BLaER1 (cell line): ENCODE results near the gene PPP1R3E.
"Not testable (repeated sequence)": the region's sequence is repeated elsewhere in the genome, so short reads cannot be mapped to it uniquely, and the experiment has no call there.

ENCODE experiments used
- H3K27ac ChIP-seq: shearing (Covaris generic); formaldehyde crosslinking; 2 replicates; pipeline ENCODE4 v1.8.1; 2022
- H3K27me3 ChIP-seq: shearing (Covaris generic); formaldehyde crosslinking; 2 replicates; pipeline ENCODE4 v1.8.1; 2022
- H3K36me3 ChIP-seq: shearing (Covaris generic); formaldehyde crosslinking; 2 replicates; pipeline ENCODE4 v1.8.1; 2022
- H3K4me1 ChIP-seq: shearing (Covaris generic); formaldehyde crosslinking; 2 replicates; pipeline ENCODE4 v1.8.1; 2022
- H3K4me2 ChIP-seq: shearing (Covaris generic); formaldehyde crosslinking; 2 replicates; pipeline ENCODE4 v1.8.1; 2022
- H3K4me3 ChIP-seq: shearing (Covaris generic); formaldehyde crosslinking; 2 replicates; pipeline ENCODE4 v1.8.1; 2022
- H3K9ac ChIP-seq: shearing (Covaris generic); formaldehyde crosslinking; 2 replicates; pipeline ENCODE4 v1.8.1; 2022
- H3K9me3 ChIP-seq: shearing (Covaris generic); formaldehyde crosslinking; 2 replicates; pipeline ENCODE4 v1.8.1; 2022
- H4K20me1 ChIP-seq: shearing (Covaris generic); formaldehyde crosslinking; 2 replicates; pipeline ENCODE4 v1.8.1; 2022
- Cebpa-rat ChIP-seq: shearing (Covaris generic); IDR thresholded peaks from 2 replicates; pipeline ENCODE4 v1.8.1; 2022

PPP1R3E gene

DNA sequence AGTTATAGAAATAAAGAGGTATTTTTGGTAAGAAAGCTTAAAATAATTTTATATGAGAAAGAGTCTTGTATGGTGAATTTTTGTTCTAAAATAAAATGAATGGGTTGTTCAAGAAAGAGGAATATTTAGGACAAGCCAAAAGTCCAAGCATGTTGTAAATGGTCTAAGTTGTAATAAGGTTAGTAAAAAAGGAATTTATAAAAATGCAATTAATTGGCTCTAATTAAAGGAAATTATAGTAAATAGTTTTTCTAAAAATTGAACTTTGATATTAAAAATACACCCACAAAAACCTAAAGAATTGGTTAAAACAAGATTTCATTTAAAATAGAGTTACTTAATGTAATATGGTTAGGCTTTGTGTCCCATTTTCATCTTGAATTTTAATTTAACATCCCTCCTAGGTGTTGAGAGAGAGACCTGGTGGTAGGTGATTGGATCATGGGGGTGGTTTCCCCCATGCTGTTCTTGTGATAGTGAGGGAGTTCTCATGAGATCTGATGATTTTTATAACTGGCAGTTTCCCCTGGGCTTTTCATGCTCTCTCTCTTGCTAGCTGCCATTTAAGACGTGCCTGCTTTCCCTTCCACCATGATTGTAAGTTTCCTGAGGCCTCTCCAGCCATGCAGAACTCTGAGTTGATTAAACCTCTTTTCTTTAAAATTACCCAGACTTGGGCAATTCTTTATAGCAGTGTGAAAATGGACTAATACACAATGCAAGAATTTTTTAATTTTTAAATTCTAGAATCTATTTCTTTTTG, 37.0 kb upstream of the PPP1R3E start:
- Histone ChIP-seq H3K27ac (no peak overlapping the region), H3K4me3 (no peak overlapping the region), H3K4me2 (no peak overlapping the region), H4K20me1 (no peaks in the 10 kb centered on the region), H3K27me3 (no peaks in the 10 kb centered on the region), H3K9me3 (peaks cover 43% of the 10 kb centered on the region), H3K9ac (no peak overlapping the region), H3K36me3 (no peaks in the 10 kb centered on the region), H3K4me1 (no peaks in the 10 kb centered on the region)
- TF ChIP-seq Cebpa-rat: no peak

DNA sequence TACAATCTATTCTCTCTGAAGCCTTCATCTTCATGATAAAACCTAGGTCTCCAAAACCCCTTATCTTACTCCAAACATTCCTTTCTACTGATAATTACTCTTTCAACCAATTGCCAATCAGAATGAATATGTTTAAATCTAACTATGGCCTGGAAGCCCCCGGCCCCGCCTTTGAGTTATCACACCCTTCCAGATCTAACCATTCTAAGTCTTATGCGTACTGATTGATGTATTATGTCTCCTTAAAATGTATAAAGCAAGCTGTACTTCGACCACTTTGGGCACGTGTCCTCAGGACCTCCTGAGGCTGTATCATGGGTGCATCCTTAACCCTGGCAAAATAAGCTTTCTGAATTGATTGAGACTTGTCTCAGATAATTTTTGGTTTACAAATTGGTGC, 33.0 kb upstream of the PPP1R3E start:
- Histone ChIP-seq H3K36me3 (no peaks in the 10 kb centered on the region), H3K4me1 (no peaks in the 10 kb centered on the region), H3K9me3 (peaks cover 25% of the 10 kb centered on the region), H3K4me2 (no peak overlapping the region), H3K9ac (no peak overlapping the region), H3K27me3 (no peaks in the 10 kb centered on the region), H3K4me3 (no peak overlapping the region), H4K20me1 (no peaks in the 10 kb centered on the region), H3K27ac (no peak overlapping the region)
- no peak for TF ChIP-seq Cebpa-rat

DNA sequence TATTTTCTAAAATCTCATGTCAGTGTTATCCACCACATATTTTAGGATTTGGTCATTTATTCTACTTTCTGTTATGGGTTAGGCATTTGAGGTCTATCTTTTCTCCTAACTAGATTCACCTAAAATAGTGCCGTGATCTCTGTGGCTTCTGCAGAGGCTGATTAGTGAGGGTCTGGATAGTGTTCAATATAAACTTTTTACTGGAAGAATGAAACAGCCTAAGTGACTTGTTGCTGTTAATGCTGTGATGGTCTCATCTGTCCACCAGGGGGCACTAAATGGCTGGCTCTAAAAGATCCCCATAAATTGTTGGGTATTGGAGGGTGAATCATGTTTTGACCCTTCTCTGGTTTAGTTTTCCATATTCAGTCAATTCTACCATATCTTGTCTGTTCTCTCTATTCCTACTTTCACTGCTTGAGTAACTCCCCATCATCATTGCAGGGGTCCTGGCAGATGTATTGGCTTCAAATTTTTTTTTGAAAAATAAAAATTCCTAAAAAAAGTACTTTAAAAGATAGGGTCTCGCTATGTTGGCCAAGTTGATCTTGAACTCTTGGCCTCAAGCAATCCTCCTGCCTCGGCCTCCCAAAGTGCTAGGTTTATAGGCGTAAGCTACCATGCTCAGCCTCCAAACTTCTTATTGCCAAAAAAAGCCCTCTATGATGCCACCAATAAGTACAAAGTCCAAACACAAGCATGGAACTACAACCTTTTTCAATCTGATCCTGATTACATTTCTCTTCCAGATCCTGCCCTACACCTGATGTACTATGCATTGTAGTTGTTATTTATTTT, 25.5 kb upstream of the PPP1R3E start:
- Histone ChIP-seq H3K9me3 (no peaks in the 10 kb centered on the region), H3K9ac (no peak overlapping the region), H3K27ac (no peak overlapping the region), H3K4me1 (peaks cover 20% of the 10 kb centered on the region), H3K27me3 (no peaks in the 10 kb centered on the region), H3K36me3 (peaks cover 37% of the 10 kb centered on the region), H4K20me1 (peaks cover 36% of the 10 kb centered on the region), H3K4me2 (no peak overlapping the region), H3K4me3 (no peak overlapping the region)
- TF ChIP-seq Cebpa-rat: no peak

DNA sequence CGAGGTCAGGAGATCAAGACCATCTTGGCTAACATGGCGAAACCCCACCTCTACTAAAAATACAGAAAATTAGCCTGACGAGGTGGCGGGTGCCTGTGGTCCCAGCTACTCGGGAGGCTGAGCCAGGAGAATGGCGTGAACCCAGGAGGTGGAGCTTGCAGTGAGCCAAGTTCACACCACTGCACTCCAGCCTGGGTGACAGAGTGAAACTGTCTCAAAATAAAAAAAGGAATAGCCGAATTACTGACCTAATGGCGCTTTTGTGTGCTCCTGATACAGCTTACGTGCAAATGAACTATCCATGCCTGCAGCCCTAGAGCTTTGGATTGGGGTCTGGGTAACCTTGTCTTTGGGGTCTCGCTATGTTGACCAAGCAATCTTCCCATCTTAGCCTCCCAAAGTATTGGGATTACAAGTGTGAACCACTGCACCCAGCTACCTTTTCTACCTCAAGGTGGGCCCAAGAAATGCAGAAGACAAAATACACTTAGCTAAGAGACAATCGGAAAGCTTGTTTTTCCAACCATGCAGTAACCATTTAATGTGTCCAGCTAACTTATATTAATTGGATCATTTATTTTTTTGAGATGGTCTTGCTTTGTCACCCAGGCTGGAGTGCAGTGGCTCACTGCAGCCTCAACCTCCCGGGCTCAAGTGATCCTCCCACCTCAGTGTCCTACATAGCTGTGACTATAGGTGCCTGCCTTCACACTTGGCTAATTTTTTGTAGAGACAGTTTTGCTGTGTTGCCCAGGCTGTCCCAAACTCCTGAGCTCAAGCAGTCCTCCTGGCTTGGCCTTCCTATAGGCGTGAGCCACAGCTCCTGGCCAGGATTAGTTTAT, 24.1 kb upstream of the PPP1R3E start:
- Histone ChIP-seq H3K27me3 (no peaks in the 10 kb centered on the region), H3K4me3 (no peak overlapping the region), H3K9me3 (no peaks in the 10 kb centered on the region), H3K9ac (no peak overlapping the region), H3K27ac (no peak overlapping the region), H4K20me1 (peaks cover 48% of the 10 kb centered on the region), H3K4me2 (no peak overlapping the region), H3K36me3 (peaks cover 40% of the 10 kb centered on the region), H3K4me1 (peaks cover 26% of the 10 kb centered on the region)
- no peak for TF ChIP-seq Cebpa-rat

DNA sequence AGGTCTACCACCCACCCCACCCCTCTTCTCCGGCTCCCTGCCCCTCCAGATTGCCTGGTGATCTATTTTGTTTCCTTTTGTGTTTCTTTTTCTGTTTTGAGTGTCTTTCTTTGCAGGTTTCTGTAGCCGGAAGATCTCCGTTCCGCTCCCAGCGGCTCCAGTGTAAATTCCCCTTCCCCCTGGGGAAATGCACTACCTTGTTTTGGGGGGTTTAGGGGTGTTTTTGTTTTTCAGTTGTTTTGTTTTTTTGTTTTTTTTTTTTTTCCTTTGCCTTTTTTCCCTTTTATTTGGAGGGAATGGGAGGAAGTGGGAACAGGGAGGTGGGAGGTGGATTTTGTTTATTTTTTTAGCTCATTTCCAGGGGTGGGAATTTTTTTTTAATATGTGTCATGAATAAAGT, 23.1 kb upstream of the PPP1R3E start:
- H3K4me2 ChIP-seq, H3K9ac ChIP-seq, H3K4me3 ChIP-seq, H3K27me3 ChIP-seq, H3K9me3 ChIP-seq, H3K27ac ChIP-seq: not testable (repeated sequence)
- peaks cover 48% of the 10 kb centered on the region for H4K20me1 ChIP-seq
- H3K36me3 ChIP-seq: peaks cover 40% of the 10 kb centered on the region
- peaks cover 26% of the 10 kb centered on the region for H3K4me1 ChIP-seq

DNA sequence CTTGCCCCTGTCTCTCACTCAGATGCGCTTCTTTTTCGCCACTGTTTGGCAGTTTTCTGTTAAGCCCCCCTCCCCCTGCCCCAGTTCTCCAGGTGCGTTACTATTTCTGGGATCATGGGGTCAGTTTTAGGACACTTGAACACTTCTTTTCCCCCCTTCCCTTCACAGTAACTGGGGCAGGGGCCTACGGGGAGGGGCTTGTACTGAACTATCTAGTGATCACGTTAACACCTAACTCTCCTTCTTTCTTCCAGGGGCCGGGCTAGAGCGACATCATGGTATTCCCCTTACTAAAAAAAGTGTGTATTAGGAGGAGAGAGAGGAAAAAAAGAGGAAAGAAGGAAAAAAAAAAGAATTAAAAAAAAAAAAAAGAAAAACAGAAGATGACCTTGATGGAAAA, 22.3 kb upstream of the PPP1R3E start:
- Histone ChIP-seq H3K4me3 (no peak overlapping the region), H3K27ac (no peak overlapping the region), H3K4me2 (peak overlapping the region; percentile 91), H4K20me1 (peaks cover 48% of the 10 kb centered on the region), H3K4me1 (peaks cover 34% of the 10 kb centered on the region), H3K36me3 (peaks cover 40% of the 10 kb centered on the region), H3K9ac (peak overlapping the region; percentile 47; the same call in 1 of the 2 replicates), H3K27me3 (no peaks in the 10 kb centered on the region), H3K9me3 (no peaks in the 10 kb centered on the region)
- no peak for TF ChIP-seq Cebpa-rat

DNA sequence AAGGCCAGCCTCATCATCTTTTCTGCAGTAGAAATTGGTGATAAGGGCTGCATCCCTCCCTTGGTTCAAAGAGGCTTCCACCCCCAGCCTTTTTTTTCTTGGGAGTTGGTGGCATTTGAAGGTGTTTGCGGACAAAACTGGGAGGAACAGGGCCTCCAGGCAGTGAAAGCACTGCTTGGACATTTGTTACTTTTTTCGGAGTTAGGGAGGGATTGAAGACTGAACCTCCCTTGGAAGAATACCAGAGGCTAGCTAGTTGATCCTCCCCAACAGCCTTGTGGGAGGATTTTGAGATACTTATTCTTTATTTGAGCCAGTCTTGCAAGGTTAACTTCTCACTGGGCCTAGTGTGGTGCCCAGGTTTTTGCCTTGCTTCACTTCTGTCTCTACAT, 21.8 kb upstream of the PPP1R3E start:
- Histone ChIP-seq H3K9me3 (no peaks in the 10 kb centered on the region), H3K4me2 (peak overlapping the region; percentile 91), H3K27me3 (no peaks in the 10 kb centered on the region), H3K4me1 (peaks cover 36% of the 10 kb centered on the region), H4K20me1 (peaks cover 48% of the 10 kb centered on the region), H3K27ac (no peak overlapping the region), H3K9ac (peak overlapping the region; percentile 47), H3K4me3 (no peak overlapping the region), H3K36me3 (peaks cover 40% of the 10 kb centered on the region)
- TF ChIP-seq Cebpa-rat: no peak

DNA sequence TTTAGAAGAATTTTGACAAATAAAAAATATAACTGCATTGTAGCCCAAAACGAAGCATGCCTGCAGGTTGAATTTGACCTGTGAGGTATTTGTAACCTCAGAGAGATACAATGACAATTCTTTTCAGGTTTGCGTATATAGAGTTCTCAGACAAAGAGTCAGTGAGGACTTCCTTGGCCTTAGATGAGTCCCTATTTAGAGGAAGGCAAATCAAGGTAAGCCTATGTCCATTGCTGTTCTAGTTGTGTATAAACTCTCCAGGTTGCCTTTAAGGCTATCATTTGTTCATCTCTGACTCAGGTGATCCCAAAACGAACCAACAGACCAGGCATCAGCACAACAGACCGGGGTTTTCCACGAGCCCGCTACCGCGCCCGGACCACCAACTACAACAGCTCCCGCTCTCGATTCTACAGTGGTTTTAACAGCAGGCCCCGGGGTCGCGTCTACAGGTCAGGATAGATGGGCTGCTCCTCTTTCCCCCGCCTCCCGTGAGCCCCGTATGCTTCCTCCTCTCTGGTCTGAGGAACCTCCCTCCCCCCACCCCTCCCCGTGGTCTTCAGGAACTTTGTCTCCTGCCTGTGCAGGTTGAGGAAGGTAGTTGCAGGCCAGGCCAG, 21.3 kb upstream of the PPP1R3E start:
- H3K27ac ChIP-seq: no peak overlapping the region
- H3K4me3 ChIP-seq: no peak overlapping the region
- TF ChIP-seq Cebpa-rat: no peak
- peaks cover 48% of the 10 kb centered on the region for H4K20me1 ChIP-seq
- no peaks in the 10 kb centered on the region for H3K9me3 ChIP-seq
- H3K9ac ChIP-seq: peak overlapping the region; percentile 47; the same call in 1 of the 2 replicates
- peaks cover 36% of the 10 kb centered on the region for H3K4me1 ChIP-seq
- no peaks in the 10 kb centered on the region for H3K27me3 ChIP-seq
- peak overlapping the region; percentile 91 for H3K4me2 ChIP-seq
- peaks cover 40% of the 10 kb centered on the region for H3K36me3 ChIP-seq
